Measurements from ENCODE around the gene CCDC93. TPM values are rescaled to one million over a fixed set of nuclear protein-coding genes. Genes with fewer than 3 reads are reported as not detected.

CCDC93 gene
- 18.3 and 19.0 TPM in 2 replicates for total RNA-seq (2014; rRNA removed; shearing (Covaris generic))

GRCh38 chr2:118013724-118014491 is at the start of gene CCDC93:
TSS of gene CCDC93 (minus strand) at chr2:118014070. CDS start at chr2:118013995, 75 bp downstream.
- peak within 1 kb of the TSS; percentile 17 for H3K27ac ChIP-seq
- peak; percentile 80 to 86 for DNase-seq
- H3K4me3 ChIP-seq: peak within 1 kb of the TSS; percentile 85
- H3K9me3 ChIP-seq (replicated peaks): no peaks in the 10 kb centered on the region
- no peaks in the 10 kb centered on the region for H3K4me1 ChIP-seq
- H3K36me3 ChIP-seq: no peaks in the 10 kb centered on the region
- H3K27me3 ChIP-seq: no peaks in the 10 kb centered on the region

GRCh38 chr2:118062669-118063068 is 48.8 kb upstream of the CCDC93 start:
- H3K4me3 ChIP-seq: no peak overlapping the region
- DNase-seq: peak in 1 of 2 experiments; percentile 13
- H3K27ac ChIP-seq: no peak overlapping the region
- no peaks in the 10 kb centered on the region for H3K36me3 ChIP-seq
- no peaks in the 10 kb centered on the region for H3K9me3 ChIP-seq (replicated peaks)
- peaks cover 13% of the 10 kb centered on the region for H3K4me1 ChIP-seq
- H3K27me3 ChIP-seq: peaks cover under 1% of the 10 kb centered on the region; the same call in 1 of the 2 replicates

GRCh38 chr2:118062048-118062447 is 48.2 kb upstream of the CCDC93 start:
- Histone ChIP-seq H3K36me3 (no peaks in the 10 kb centered on the region), H3K4me3 (no peak overlapping the region), H3K9me3 (replicated peaks) (no peaks in the 10 kb centered on the region), H3K27ac (no peak overlapping the region), H3K27me3 (no peaks in the 10 kb centered on the region; the same call in 1 of the 2 replicates), H3K4me1 (peaks cover 13% of the 10 kb centered on the region)
- DNase-seq: no peak

GRCh38 chr2:118061135-118061955 is 47.5 kb upstream of the CCDC93 start:
- no peak overlapping the region for H3K27ac ChIP-seq
- H3K4me1 ChIP-seq: peaks cover 13% of the 10 kb centered on the region
- peak; percentile 19 to 55 for DNase-seq
- H3K9me3 ChIP-seq (replicated peaks): no peaks in the 10 kb centered on the region
- H3K27me3 ChIP-seq: no peaks in the 10 kb centered on the region; the same call in 1 of the 2 replicates
- no peaks in the 10 kb centered on the region for H3K36me3 ChIP-seq
- H3K4me3 ChIP-seq: no peak overlapping the region

GRCh38 chr2:118059919-118060478 is 46.1 kb upstream of the CCDC93 start:
- no peak overlapping the region for H3K4me3 ChIP-seq
- no peak overlapping the region for H3K27ac ChIP-seq
- DNase-seq: peak; percentile 6 to 45
- H3K9me3 ChIP-seq (replicated peaks): no peaks in the 10 kb centered on the region
- H3K36me3 ChIP-seq: no peaks in the 10 kb centered on the region
- peaks cover 13% of the 10 kb centered on the region for H3K4me1 ChIP-seq
- H3K27me3 ChIP-seq: no peaks in the 10 kb centered on the region

GRCh38 chr2:118058951-118059350 is 45.1 kb upstream of the CCDC93 start:
- Histone ChIP-seq H3K4me3 (no peak overlapping the region), H3K27ac (no peak overlapping the region), H3K36me3 (no peaks in the 10 kb centered on the region), H3K4me1 (peaks cover 13% of the 10 kb centered on the region), H3K9me3 (replicated peaks) (no peaks in the 10 kb centered on the region), H3K27me3 (no peaks in the 10 kb centered on the region)
- no peak for DNase-seq

GRCh38 chr2:118056801-118057200 is 42.9 kb upstream of the CCDC93 start:
- peaks cover 13% of the 10 kb centered on the region for H3K4me1 ChIP-seq
- no peak overlapping the region for H3K4me3 ChIP-seq
- H3K27ac ChIP-seq: no peak overlapping the region
- no peak for DNase-seq
- no peaks in the 10 kb centered on the region for H3K36me3 ChIP-seq
- H3K9me3 ChIP-seq (replicated peaks): no peaks in the 10 kb centered on the region
- 0 out of 2 replicates have a peak, but pooled peaks cover 6% of the 10 kb centered on the region for H3K27me3 ChIP-seq

- Histone ChIP-seq H3K27me3 (0 out of 2 replicates have a peak, but pooled peaks cover 6% of the 10 kb centered on the region), H3K36me3 (no peaks in the 10 kb centered on the region), H3K4me1 (peaks cover 13% of the 10 kb centered on the region), H3K4me3 (no peak overlapping the region), H3K27ac (no peak overlapping the region), H3K9me3 (replicated peaks) (no peaks in the 10 kb centered on the region)
- no peak for DNase-seq
Measured at GRCh38 chr2:118056165-118056534, 42.3 kb upstream of the CCDC93 start.

- no peak for DNase-seq
- Histone ChIP-seq H3K4me1 (peaks cover 10% of the 10 kb centered on the region), H3K27me3 (0 out of 2 replicates have a peak, but pooled peaks cover 8% of the 10 kb centered on the region), H3K9me3 (replicated peaks) (no peaks in the 10 kb centered on the region), H3K4me3 (no peak overlapping the region), H3K36me3 (no peaks in the 10 kb centered on the region), H3K27ac (no peak overlapping the region)
Measured at GRCh38 chr2:118055512-118056164, 41.8 kb upstream of the CCDC93 start.

- Histone ChIP-seq H3K27ac (no peak overlapping the region), H3K9me3 (replicated peaks) (no peaks in the 10 kb centered on the region), H3K4me1 (0 out of 2 replicates have a peak, but pooled peaks cover 2% of the 10 kb centered on the region), H3K27me3 (peaks cover 8% of the 10 kb centered on the region; the same call in 1 of the 2 replicates), H3K4me3 (no peak overlapping the region), H3K36me3 (no peaks in the 10 kb centered on the region)
- DNase-seq: no peak
Measured at GRCh38 chr2:118054213-118055008, 40.5 kb upstream of the CCDC93 start.

- H3K4me1 ChIP-seq: 0 out of 2 replicates have a peak, but pooled peaks cover 2% of the 10 kb centered on the region
- DNase-seq: no peak
Measured at GRCh38 chr2:118053681-118054080, 39.8 kb upstream of the CCDC93 start.

GRCh38 chr2:118052474-118052873 is 38.6 kb upstream of the CCDC93 start:
- peaks cover 14% of the 10 kb centered on the region; the same call in 1 of the 2 replicates for H3K27me3 ChIP-seq
- no peak overlapping the region for H3K27ac ChIP-seq
- H3K36me3 ChIP-seq: no peaks in the 10 kb centered on the region
- no peak for DNase-seq
- H3K9me3 ChIP-seq (replicated peaks): no peaks in the 10 kb centered on the region
- no peak overlapping the region for H3K4me3 ChIP-seq
- 0 out of 2 replicates have a peak, but pooled peaks cover 2% of the 10 kb centered on the region for H3K4me1 ChIP-seq

More at GRCh38 chr2:118053681-118054080, 39.8 kb upstream of the CCDC93 start:
- Histone ChIP-seq H3K36me3 (no peaks in the 10 kb centered on the region), H3K27me3 (peaks cover 13% of the 10 kb centered on the region; the same call in 1 of the 2 replicates), H3K27ac (no peak overlapping the region), H3K9me3 (replicated peaks) (no peaks in the 10 kb centered on the region), H3K4me3 (no peak overlapping the region)

- H3K4me3 ChIP-seq: no peak overlapping the region
- H3K27me3 ChIP-seq: peaks cover 14% of the 10 kb centered on the region; the same call in 1 of the 2 replicates
- DNase-seq: no peak
- 0 out of 2 replicates have a peak, but pooled peaks cover 2% of the 10 kb centered on the region for H3K4me1 ChIP-seq
- no peak overlapping the region for H3K27ac ChIP-seq
- H3K36me3 ChIP-seq: no peaks in the 10 kb centered on the region
- H3K9me3 ChIP-seq (replicated peaks): no peaks in the 10 kb centered on the region
Measured at GRCh38 chr2:118051826-118052358, 38.0 kb upstream of the CCDC93 start.
